ENCODE measurements around the gene PTBP3. TPM values are rescaled to one million over a fixed set of nuclear protein-coding genes. Genes with fewer than 3 reads are reported as not detected.

Gene PTBP3
- total and polyA plus RNA-seq, 2 of the 4 experiments (the other 2 are of a cell fraction) = 8.6 to 15.6 TPM

DNA sequence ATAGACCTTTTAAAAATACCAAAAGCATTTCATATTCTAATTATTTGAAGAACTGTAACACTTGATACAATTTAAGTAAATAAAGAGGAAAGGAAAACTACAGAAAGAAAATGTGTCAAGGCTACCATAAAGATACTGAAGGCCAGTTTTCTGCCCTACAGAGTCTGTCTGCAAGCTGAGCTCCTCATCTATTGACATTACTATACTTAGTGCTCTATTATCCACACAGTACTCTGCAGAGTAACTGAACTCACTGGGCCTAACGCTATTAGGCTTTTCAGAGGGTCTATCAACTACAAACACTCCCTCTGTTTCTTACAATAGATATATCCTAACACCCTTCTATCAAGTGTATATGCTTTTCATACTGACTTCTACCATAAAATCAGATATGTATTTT is 101.2 kb downstream of the PTBP3 start:
- no peaks in the 10 kb centered on the region for H3K9me3 ChIP-seq (ENCODE audit: control insufficient read depth, insufficient read depth, low read length)
- no peak overlapping the region for H2BK5ac ChIP-seq (ENCODE audit: low read depth, low read length, poor library complexity, severe bottlenecking)
- H2BK20ac ChIP-seq (ENCODE audit: low read depth, low read length) = no peak overlapping the region
- no peak overlapping the region for H3K4me3 ChIP-seq (ENCODE audit: insufficient read depth, low read depth, low read length)
- ChIA-PET POLR2A (ENCODE audit: unreplicated experiment) (no interaction called here), CTCF (no interaction called here)
- no peak overlapping the region for H3K14ac ChIP-seq (replicated peaks; ENCODE audit: low read depth, low read length)
- H3K56ac ChIP-seq (ENCODE audit: extremely low read depth, insufficient read depth, low read length) = no peak overlapping the region; the same call in 1 of the 2 replicates
- no peak overlapping the region for H2BK15ac ChIP-seq (ENCODE audit: low read depth, low read length)
- H4K91ac ChIP-seq (ENCODE audit: insufficient read depth, low read depth, low read length) = no peak overlapping the region
- H2BK120ac ChIP-seq (ENCODE audit: low read depth, low read length) = no peak overlapping the region
- no peak overlapping the region for H3K4me2 ChIP-seq (ENCODE audit: low read depth, low read length)
- H3K18ac ChIP-seq (ENCODE audit: low read depth, low read length) = no peak overlapping the region
- WGBS, 2 experiments (ENCODE audit: extremely low coverage in 2 of 2, insufficient read length in 1 of 2) = no CpG with 5 or more reads among the region's 1 CpG
- TF ChIP-seq MAFK (IDR thresholded peaks at IDR 0.05; ENCODE audit: low read depth, low read length) (no peak), CEBPB (IDR thresholded peaks at IDR 0.05; ENCODE audit: low read depth, low read length) (no peak), RCOR1 (IDR thresholded peaks at IDR 0.05; ENCODE audit: insufficient replicate concordance, low read length) (no peak), RAD21 (IDR thresholded peaks at IDR 0.05; ENCODE audit: low read length) (no peak), POLR2A (IDR thresholded peaks at IDR 0.05; ENCODE audit: low read depth, low read length) (no peak), RFX5 (IDR thresholded peaks at IDR 0.05; ENCODE audit: low read depth, low read length) (no peak), BHLHE40 (IDR thresholded peaks at IDR 0.05; ENCODE audit: low read depth, low read length) (no peak), CHD1 (IDR thresholded peaks at IDR 0.05; ENCODE audit: low read depth, low read length) (no peak), FOS (IDR thresholded peaks at IDR 0.05; ENCODE audit: low read depth, low read length) (no peak), MXI1 (IDR thresholded peaks at IDR 0.05; ENCODE audit: borderline replicate concordance, low read depth, low read length) (no peak), NFE2L2 (IDR thresholded peaks at IDR 0.05; ENCODE audit: low read depth, low read length) (no peak), MAZ (IDR thresholded peaks at IDR 0.05; ENCODE audit: borderline replicate concordance, low read depth, low read length) (no peak), SMC3 (IDR thresholded peaks at IDR 0.05; ENCODE audit: low read depth, low read length) (no peak)
- TF ChIP-seq, protein P1, sequence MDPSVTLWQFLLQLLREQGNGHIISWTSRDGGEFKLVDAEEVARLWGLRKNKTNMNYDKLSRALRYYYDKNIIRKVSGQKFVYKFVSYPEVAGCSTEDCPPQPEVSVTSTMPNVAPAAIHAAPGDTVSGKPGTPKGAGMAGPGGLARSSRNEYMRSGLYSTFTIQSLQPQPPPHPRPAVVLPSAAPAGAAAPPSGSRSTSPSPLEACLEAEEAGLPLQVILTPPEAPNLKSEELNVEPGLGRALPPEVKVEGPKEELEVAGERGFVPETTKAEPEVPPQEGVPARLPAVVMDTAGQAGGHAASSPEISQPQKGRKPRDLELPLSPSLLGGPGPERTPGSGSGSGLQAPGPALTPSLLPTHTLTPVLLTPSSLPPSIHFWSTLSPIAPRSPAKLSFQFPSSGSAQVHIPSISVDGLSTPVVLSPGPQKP (IDR thresholded peaks at IDR 0.05; ENCODE audit: borderline replicate concordance, low read depth, low read length) = no peak
- TF ChIP-seq, protein P2, sequence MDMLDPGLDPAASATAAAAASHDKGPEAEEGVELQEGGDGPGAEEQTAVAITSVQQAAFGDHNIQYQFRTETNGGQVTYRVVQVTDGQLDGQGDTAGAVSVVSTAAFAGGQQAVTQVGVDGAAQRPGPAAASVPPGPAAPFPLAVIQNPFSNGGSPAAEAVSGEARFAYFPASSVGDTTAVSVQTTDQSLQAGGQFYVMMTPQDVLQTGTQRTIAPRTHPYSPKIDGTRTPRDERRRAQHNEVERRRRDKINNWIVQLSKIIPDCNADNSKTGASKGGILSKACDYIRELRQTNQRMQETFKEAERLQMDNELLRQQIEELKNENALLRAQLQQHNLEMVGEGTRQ (IDR thresholded peaks at IDR 0.05; ENCODE audit: low read depth, low read length) = no peak
- TF ChIP-seq, protein P3, sequence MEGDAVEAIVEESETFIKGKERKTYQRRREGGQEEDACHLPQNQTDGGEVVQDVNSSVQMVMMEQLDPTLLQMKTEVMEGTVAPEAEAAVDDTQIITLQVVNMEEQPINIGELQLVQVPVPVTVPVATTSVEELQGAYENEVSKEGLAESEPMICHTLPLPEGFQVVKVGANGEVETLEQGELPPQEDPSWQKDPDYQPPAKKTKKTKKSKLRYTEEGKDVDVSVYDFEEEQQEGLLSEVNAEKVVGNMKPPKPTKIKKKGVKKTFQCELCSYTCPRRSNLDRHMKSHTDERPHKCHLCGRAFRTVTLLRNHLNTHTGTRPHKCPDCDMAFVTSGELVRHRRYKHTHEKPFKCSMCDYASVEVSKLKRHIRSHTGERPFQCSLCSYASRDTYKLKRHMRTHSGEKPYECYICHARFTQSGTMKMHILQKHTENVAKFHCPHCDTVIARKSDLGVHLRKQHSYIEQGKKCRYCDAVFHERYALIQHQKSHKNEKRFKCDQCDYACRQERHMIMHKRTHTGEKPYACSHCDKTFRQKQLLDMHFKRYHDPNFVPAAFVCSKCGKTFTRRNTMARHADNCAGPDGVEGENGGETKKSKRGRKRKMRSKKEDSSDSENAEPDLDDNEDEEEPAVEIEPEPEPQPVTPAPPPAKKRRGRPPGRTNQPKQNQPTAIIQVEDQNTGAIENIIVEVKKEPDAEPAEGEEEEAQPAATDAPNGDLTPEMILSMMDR (conservative IDR thresholded peaks at IDR 0.05; ENCODE audit: low read depth, low read length) = no peak
- ATAC-seq (ENCODE audit: low read depth) (no peak), DNase-seq (no peak)
- H3K4me1 ChIP-seq (ENCODE audit: control insufficient read depth, insufficient read depth, low read length) = peaks cover 2% of the 10 kb centered on the region; the same call in 1 of the 2 replicates
- H2AK5ac ChIP-seq (ENCODE audit: low read depth, low read length) = no peak overlapping the region
- H3K23ac ChIP-seq (ENCODE audit: low read depth, low read length) = no peak overlapping the region
- H2AK9ac ChIP-seq (replicated peaks; ENCODE audit: low read depth, low read length, poor library complexity) = no peak overlapping the region
- peaks cover 6% of the 10 kb centered on the region for H3K9me1 ChIP-seq (ENCODE audit: insufficient read depth, low read length)
- no peak overlapping the region for H3K27ac ChIP-seq (ENCODE audit: insufficient read depth, low read length)
- no TSS peak for BruUV-seq (replicated peaks)
- H3K27me3 ChIP-seq (ENCODE audit: control insufficient read depth, insufficient read depth, low read length) = no peaks in the 10 kb centered on the region
- H4K8ac ChIP-seq (ENCODE audit: low read depth in 2 of 2, low read length in 2 of 2) = no peak overlapping the region
- intact Hi-C loops (cut with micrococcal nuclease) (no loop called here), dilution Hi-C loops (cut with HindIII; ENCODE audit: low sequenced_read_pairs, unreplicated experiment) (no loop called here), in situ Hi-C loops (cut with MboI; ENCODE audit: low sequenced_read_pairs) (no loop called here)
- H2AFZ ChIP-seq (replicated peaks; ENCODE audit: low read length, poor library complexity) = no peak overlapping the region
- peaks cover 6% of the 10 kb centered on the region for H3K36me3 ChIP-seq (ENCODE audit: control insufficient read depth, insufficient read depth, low read length)
- H3K4ac ChIP-seq (ENCODE audit: low read depth, low read length) = no peak overlapping the region
- no peak overlapping the region for H3K9ac ChIP-seq (ENCODE audit: low read depth, low read length)
- 0 out of 2 replicates have a peak, but pooled peaks cover 3% of the 10 kb centered on the region for H4K20me1 ChIP-seq (ENCODE audit: insufficient read depth, low read length)
- H4K5ac ChIP-seq (ENCODE audit: low read depth, low read length) = no peak overlapping the region
- H3K79me1 ChIP-seq (ENCODE audit: low read depth in 1 of 2, low read length in 2 of 2) = peaks cover 10 to 32% of the 10 kb centered on the region in 2 experiments; a peak in 3 of 4 replicates

Data from IMR-90 (cell line).